Urinary bladder (tissue), 4 donors: ENCODE measurements around the gene FLCN. TPM values are rescaled to one million over a fixed set of nuclear protein-coding genes. Genes with fewer than 3 reads are reported as not detected.

Experiments
- DNase-seq: peaks from one replicate; pipeline ENCODE4 v3.0.0-alpha.2; 2015; ENCODE audit errors: extremely low spot score
- H3K27ac ChIP-seq: one replicate; pipeline ENCODE4 v1.5.1; 2013; ENCODE audit warnings: low read depth, mild to moderate bottlenecking, moderate library complexity
- H3K36me3 ChIP-seq: one replicate; pipeline ENCODE4 v1.6.1; 2013; ENCODE audit warnings: mild to moderate bottlenecking, moderate library complexity; ENCODE audit not compliant: insufficient read depth
- H3K4me1 ChIP-seq: one replicate; pipeline ENCODE4 v1.6.1; 2013; ENCODE audit warnings: mild to moderate bottlenecking, moderate library complexity; ENCODE audit not compliant: insufficient read depth
- H3K4me3 ChIP-seq: one replicate; pipeline ENCODE4 v1.5.1; 2013; ENCODE audit warnings: low read depth, low read length
- WGBS: extraction: QIAGEN DNeasy Blood & Tissue Kit; methylation state at CpG from one replicate; pipeline ENCODE4 v1.1.7; 2013; 5-methylcytosine and 5-hydroxymethylcytosine counted together
- polyA plus RNA-seq: library from polyadenylated mRNA; stranded (reverse); fragments of 200-250 nt; gene quantifications from one replicate; pipeline ENCODE4 v1.2.3, GENCODE V29; 2013
- total RNA-seq: library from RNA; depleted of rRNA; stranded (reverse); fragments of >200 nt; gene quantifications from one replicate; pipeline ENCODE4 v1.2.3, GENCODE V29; 2014
- donor health status: healthy with polysubstance abuse.
- donor health status: healthy.

Gene FLCN
- total and polyA plus RNA-seq, 2 donors, result 31.3 to 35.9 TPM

DNA sequence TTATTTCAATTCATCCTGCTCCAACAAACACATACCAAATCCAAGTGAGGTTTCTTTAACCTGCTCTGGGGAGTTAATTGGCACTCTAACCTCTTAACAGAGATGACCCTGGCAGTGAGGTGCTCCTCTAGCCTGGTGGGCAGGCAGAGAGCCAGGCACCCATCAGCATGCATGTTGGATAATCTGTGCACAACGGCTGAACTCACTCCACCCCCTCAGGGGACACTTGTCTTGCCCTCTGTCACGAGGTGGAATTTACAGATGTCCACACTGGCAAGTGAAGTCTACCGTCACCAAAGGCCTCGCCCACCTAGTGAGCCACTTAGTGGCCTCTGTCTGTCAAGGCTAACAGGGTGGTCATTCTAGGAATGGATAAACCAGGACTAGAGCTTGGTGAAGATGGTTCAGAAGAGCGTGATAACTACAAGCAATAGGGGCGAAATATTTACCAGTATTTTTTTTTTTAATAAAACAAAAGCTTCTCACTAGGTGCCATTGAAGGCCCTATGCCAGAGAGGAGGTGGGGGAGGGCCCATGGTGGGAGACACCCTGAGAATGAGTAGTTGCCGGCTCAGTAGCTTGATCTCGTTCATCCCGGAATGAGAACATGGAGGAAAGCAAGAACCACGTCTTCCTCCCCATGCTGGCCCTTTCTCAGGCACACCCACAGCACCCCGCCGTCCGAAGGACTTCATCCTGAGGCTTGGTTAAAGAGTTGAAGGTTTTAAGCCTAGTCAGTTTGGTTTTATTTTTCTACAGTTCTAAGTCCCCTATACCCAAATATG, 56.0 kb downstream of the FLCN start:
- WGBS, result 79% methylated on average over 13 of the region's 13 CpGs
- no peak overlapping the region for H3K27ac ChIP-seq
- no peak for DNase-seq
- no peak overlapping the region for H3K4me3 ChIP-seq
- H3K36me3 ChIP-seq, result peaks cover 7% of the 10 kb centered on the region
- H3K4me1 ChIP-seq, result no peaks in the 10 kb centered on the region

- no peak overlapping the region for H3K4me3 ChIP-seq
- H3K4me1 ChIP-seq, result no peaks in the 10 kb centered on the region
- no peak overlapping the region for H3K27ac ChIP-seq
- no peak for DNase-seq
- 86% methylated on average over 9 of the region's 9 CpGs for WGBS
- H3K36me3 ChIP-seq, result peaks cover 9% of the 10 kb centered on the region
These were observed 56.8 kb downstream of the FLCN start for GRCh38 chr17:17180141-17180603.

DNA sequence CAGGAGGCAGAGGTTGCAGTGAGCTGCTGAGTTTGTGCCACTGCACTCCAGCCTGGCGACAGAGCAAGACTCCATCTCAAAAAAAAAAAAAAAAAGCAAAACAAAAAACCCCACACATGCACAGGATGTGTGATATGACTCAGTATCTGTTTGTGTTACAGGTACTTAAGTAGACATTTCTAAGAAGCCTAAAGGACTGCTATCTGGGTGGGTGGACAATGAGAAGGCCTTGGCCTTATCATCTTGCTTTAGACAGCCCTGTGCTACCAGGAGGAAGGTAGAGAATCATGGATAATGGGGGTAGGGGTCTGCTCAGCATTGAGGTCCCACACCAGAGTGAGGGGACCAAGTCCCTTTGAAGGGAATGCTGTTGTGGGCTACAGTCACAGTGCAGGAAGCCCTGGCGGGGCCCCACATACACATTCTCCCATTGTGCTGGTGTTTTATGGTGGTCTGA, 57.6 kb downstream of the FLCN start:
- Histone ChIP-seq H3K4me3 (no peak overlapping the region), H3K27ac (no peak overlapping the region), H3K4me1 (no peaks in the 10 kb centered on the region), H3K36me3 (peaks cover 9% of the 10 kb centered on the region)
- 92% methylated on average over 2 of the region's 2 CpGs for WGBS
- no peak for DNase-seq

DNA sequence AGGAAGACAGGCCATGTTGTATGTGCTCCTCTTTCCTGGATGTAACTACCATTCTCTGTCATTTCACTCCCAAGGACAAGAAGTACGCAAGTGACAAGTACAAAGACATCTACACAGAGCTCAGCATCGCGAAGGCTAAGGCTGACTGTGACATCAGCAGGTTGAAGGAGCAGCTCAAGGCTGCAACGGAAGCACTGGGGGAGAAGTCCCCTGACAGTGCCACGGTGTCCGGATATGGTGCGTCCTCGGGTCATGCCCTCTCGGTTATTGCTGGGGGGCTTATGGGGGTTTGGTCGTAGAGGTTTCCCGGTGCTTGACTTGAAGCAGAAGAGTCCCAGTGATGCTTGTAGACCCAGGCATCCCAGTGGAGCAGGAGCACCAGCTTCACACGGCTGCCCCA, 59.8 kb downstream of the FLCN start:
- WGBS, result 93% methylated on average over 12 of the region's 12 CpGs
- Histone ChIP-seq H3K36me3 (peaks cover 9% of the 10 kb centered on the region), H3K4me3 (no peak overlapping the region)

DNA sequence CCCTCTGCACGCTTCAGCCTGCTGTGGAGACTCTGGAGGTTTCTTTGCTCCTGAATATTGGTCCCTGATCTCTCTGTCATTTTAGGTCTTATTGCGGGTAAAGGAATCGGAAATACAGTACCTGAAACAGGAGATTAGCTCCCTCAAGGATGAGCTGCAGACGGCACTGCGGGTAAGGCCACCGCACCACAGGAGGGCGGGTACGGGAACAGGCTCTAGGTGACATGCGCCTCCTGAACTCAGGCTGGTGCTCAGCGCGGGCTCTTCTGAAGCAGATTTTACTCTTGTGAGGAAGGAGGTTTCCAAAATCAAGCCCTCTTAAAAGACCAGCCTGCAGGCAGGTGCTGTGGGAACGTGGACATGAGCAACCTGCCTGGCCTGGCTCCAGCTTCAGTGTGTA, 60.6 kb downstream of the FLCN start:
- 92% methylated on average over 12 of the region's 12 CpGs for WGBS
- Histone ChIP-seq H3K27ac (no peak overlapping the region), H3K4me3 (no peak overlapping the region), H3K36me3 (peaks cover 9% of the 10 kb centered on the region), H3K4me1 (no peaks in the 10 kb centered on the region)
- DNase-seq, result no peak

More for the DNA sequence above, 59.8 kb downstream of the FLCN start:
- no peak for DNase-seq
- Histone ChIP-seq H3K4me1 (no peaks in the 10 kb centered on the region), H3K27ac (no peak overlapping the region)

- H3K4me1 ChIP-seq, result no peaks in the 10 kb centered on the region
- H3K36me3 ChIP-seq, result peaks cover 9% of the 10 kb centered on the region
- 85% methylated on average over 12 of the region's 12 CpGs for WGBS
- no peak for DNase-seq
- H3K27ac ChIP-seq, result no peak overlapping the region
- H3K4me3 ChIP-seq, result no peak overlapping the region
These were observed 61.1 kb downstream of the FLCN start for GRCh38 chr17:17175917-17176316.

DNA sequence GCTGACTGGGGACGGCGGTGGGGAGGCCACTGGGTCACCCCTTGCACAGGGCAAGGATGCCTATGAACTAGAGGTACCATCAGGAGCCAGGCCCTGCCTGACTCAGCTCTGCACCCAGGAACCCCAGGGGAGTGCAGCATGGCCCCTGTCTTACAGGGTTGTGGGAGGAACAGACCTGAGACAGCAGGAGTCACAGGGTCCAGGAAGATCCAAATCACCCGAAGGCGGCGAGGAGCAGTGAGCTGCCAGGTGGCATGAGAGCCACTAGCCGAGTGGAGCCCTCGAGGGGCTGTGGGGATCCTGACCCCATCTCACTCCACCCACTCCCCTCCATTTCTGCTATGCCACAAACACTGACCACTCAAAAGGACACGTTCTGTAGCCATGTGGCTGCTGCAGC, 61.6 kb downstream of the FLCN start:
- no peaks in the 10 kb centered on the region for H3K4me1 ChIP-seq
- no peak for DNase-seq
- peaks cover 9% of the 10 kb centered on the region for H3K36me3 ChIP-seq
- no peak overlapping the region for H3K27ac ChIP-seq
- H3K4me3 ChIP-seq, result no peak overlapping the region
- WGBS, result 92% methylated on average over 8 of the region's 8 CpGs

DNA sequence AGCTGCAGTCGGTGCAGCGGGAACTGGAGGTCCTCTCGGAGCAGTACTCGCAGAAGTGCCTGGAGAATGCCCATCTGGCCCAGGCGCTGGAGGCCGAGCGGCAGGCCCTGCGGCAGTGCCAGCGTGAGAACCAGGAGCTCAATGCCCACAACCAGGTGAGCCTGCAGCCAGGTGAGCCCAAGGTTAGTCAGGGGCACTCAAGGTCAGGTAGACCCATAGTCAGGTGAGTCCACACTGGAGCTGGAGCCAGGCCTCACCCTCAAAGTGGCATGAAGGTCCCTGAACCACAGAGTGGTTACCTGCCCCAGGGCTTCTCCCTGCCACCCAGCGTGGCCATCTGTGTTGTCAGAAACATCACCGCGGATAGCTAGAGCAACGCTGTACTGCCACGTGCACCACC, 63.0 kb downstream of the FLCN start:
- H3K4me1 ChIP-seq, result no peaks in the 10 kb centered on the region
- WGBS, result 93% methylated on average over 14 of the region's 14 CpGs
- no peak for DNase-seq
- no peak overlapping the region for H3K27ac ChIP-seq
- H3K4me3 ChIP-seq, result no peak overlapping the region
- H3K36me3 ChIP-seq, result peaks cover 9% of the 10 kb centered on the region

DNA sequence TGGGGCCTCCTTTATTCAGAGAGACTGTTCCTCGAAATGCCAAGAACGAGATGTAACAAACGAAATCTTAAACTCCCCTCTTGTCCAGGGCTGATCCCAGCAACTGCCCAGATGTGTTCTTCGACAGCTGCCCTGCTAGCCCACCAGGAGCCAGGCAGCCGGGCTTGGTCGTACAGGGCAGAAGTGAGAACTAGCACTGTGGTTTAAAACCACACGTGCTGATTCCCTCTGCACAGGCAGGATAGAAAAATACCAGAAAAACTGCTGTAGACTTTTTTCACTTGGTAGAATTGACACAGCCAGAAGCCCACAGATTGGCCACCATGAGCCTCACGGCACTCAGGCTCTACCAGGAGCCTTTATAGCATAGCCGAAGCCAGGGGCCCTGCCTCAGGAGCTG, 64.0 kb downstream of the FLCN start:
- peaks cover 9% of the 10 kb centered on the region for H3K36me3 ChIP-seq
- H3K4me3 ChIP-seq, result no peak overlapping the region
- DNase-seq, result no peak
- WGBS, result 83% methylated on average over 9 of the region's 9 CpGs
- no peaks in the 10 kb centered on the region for H3K4me1 ChIP-seq
- no peak overlapping the region for H3K27ac ChIP-seq

DNA sequence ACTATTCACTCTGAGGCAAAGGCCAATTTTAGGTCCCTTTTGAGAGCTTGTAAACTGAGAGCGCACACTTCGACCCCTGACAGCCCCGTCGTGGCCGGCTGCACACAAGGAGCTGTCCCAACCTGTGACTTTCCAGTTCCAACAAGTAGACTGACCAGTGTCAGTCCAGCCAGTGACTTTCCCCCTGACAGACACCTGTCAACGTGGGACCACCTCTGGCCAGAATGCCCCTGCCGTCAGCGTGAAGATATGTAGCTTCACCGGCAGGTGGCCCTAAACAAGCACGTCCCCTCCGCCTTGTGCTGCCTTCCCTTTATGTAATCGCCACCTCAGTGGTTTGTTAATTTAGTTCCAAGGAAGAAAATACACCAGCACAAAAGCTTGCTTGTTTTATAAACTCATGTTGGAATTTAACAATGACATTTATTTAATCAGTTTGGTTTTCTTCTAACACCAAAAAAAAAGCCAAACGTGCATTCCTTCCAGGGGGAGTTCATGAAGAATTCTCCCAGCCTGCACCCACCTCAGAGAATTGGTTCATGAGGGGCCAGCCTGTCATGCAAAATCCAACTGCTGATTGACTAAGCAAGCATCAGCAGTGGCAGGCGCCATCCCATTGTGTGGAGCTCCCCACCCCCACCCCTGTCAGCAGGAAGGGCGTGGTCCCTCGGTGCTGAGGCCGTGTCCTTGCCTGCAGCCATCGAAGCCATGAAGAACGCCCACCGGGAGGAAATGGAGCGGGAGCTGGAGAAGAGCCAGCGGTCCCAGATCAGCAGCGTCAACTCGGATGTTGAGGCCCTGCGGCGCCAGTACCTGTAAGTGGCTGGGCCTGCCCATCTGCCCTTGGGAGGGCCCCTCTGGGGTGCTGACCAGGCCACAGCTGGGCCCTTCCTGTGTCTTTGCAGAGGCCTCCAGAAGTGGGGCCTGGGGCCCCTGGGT, 64.7 kb downstream of the FLCN start:
- no peak for DNase-seq
- no peak overlapping the region for H3K4me3 ChIP-seq
- WGBS, result 71% methylated on average over 26 of the region's 26 CpGs
- H3K27ac ChIP-seq, result no peak overlapping the region
- H3K36me3 ChIP-seq, result peaks cover 7% of the 10 kb centered on the region
- H3K4me1 ChIP-seq, result no peaks in the 10 kb centered on the region

GRCh38 chr17:17171186-17171585, 65.8 kb downstream of the FLCN start:
- no peak for DNase-seq
- Histone ChIP-seq H3K4me3 (no peak overlapping the region), H3K27ac (no peak overlapping the region), H3K36me3 (peaks cover 3% of the 10 kb centered on the region), H3K4me1 (no peaks in the 10 kb centered on the region)
- 82% methylated on average over 7 of the region's 7 CpGs for WGBS

DNA sequence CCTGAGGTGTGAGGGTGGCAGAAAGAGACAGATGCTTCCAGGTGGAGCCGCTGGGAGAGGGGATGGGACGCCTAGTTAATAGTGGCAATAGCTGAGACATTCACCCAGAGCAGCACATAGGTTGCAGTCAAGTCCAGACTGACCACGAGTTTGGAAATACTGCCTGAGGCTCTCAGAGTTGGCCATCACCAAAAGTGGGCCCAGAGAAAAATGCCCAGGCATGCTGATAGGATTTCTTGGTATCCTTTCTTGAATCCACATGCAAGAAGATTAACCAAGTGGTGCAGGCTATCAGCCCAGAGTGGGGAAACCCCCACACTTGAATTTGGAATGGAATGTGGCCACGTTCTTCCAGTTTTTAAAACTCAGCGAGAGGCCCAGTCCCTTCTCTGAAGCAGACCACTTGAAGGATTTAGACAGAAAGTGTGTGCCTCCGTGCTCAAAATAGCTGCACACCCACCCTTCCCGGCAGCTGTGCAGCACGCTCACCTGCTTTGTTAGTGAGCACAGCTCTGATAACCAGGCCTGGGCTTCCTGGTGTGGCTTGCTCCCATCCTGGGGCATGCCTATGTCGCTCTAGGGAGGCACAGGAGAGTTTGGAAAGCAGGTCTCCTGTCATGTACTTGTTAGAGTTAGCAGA, 66.5 kb downstream of the FLCN start:
- H3K4me1 ChIP-seq, result no peaks in the 10 kb centered on the region
- DNase-seq, result no peak
- H3K36me3 ChIP-seq, result peaks cover 3% of the 10 kb centered on the region
- no peak overlapping the region for H3K27ac ChIP-seq
- no peak overlapping the region for H3K4me3 ChIP-seq
- WGBS, result 72% methylated on average over 9 of the region's 9 CpGs

DNA sequence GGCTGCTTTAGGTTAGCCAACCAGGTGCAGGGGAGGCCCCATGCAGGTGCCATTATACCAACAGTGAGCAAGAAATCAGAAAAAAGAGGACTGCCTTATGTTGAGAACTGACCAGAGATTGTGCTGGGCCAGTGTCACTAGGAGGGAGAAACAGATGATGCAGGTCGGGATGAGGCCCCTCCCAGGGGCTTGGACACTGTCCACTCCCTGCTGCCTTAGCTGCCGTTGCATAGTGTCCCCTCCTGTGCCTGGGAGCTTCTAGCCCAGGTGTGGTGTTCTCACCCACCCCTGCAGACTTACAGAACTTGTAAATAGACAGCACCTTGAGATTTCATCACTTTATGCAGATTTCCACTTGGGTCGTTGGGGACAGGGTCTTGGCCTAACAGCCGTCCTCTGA, 67.6 kb downstream of the FLCN start:
- Histone ChIP-seq H3K4me3 (no peak overlapping the region), H3K36me3 (no peaks in the 10 kb centered on the region), H3K4me1 (no peaks in the 10 kb centered on the region), H3K27ac (no peak overlapping the region)
- DNase-seq, result no peak
- WGBS, result 88% methylated on average over 4 of the region's 4 CpGs
